ENCODE measurements around the gene RIC8B. TPM values are rescaled to one million over a fixed set of nuclear protein-coding genes. Genes with fewer than 3 reads are reported as not detected.
A peak's percentile ranks its signal among the peaks of the same experiment; 100 is the strongest.

RIC8B gene
- polyA plus RNA-seq, 3 donors = 2.7 to 3.8 (median 2.7) TPM

GRCh38 chr12:106889950-106890626 is 115.6 kb downstream of the RIC8B start:
- H3K27ac ChIP-seq (ENCODE audit: low read depth in 1 of 2, low read length in 2 of 2) = no peak overlapping the region
- H4K20me1 ChIP-seq (ENCODE audit: insufficient read depth, low read length) = peaks cover 4% of the 10 kb centered on the region
- no peak for DNase-seq
- peaks cover 0 to 14% (median 3%) of the 10 kb centered on the region in 7 donors for H3K9me3 Mint-ChIP-seq
- no peaks in the 10 kb centered on the region for H3K4me1 Mint-ChIP-seq
- H3K9me3 ChIP-seq (replicated peaks in 1 of 2; ENCODE audit: control insufficient read depth in 1 of 2, insufficient read depth in 1 of 2, low read length in 2 of 2) = peaks cover 0 to 26% of the 10 kb centered on the region in 2 donors
- H3K4me3 Mint-ChIP-seq = peak overlapping the region in 1 of 2 donors; percentile 82
- peaks cover 95 to 96% of the 10 kb centered on the region in 2 donors for H3K27me3 ChIP-seq (ENCODE audit: control insufficient read depth in 2 of 2, insufficient read depth in 2 of 2, low read length in 2 of 2)
- H3K9ac ChIP-seq (ENCODE audit: insufficient read depth, low read length, poor library complexity, severe bottlenecking) = no peak overlapping the region
- H3K4me1 ChIP-seq (ENCODE audit: control insufficient read depth in 1 of 2, insufficient read depth in 2 of 2, low read length in 2 of 2) = no peaks in the 10 kb centered on the region
- H3K27ac Mint-ChIP-seq = no peak overlapping the region
- H3K27me3 Mint-ChIP-seq (ENCODE audit: low read depth in 3 of 3) = peaks cover 85 to 92% (median 91%) of the 10 kb centered on the region in 3 donors
- no peak for TF ChIP-seq CTCF (IDR thresholded peaks at IDR 0.05)
- H3K79me2 ChIP-seq (ENCODE audit: insufficient read depth, low read length) = no peaks in the 10 kb centered on the region
- no peak overlapping the region for H3K4me2 ChIP-seq (replicated peaks; ENCODE audit: extremely low read depth, low read length, poor library complexity, severe bottlenecking)
- H3K36me3 Mint-ChIP-seq = peaks cover 34 to 44% of the 10 kb centered on the region in 2 donors
- H2AFZ ChIP-seq (ENCODE audit: insufficient read depth, low read depth, low read length, poor library complexity, severe bottlenecking) = no peak overlapping the region
- H3K4me3 ChIP-seq (replicated peaks in 1 of 3; ENCODE audit: low read depth in 2 of 3, low read length in 3 of 3) = no peak overlapping the region
- H3K36me3 ChIP-seq (replicated peaks in 1 of 2; ENCODE audit: control insufficient read depth in 1 of 2, insufficient read depth in 2 of 2, low read length in 2 of 2) = peaks cover 0 to 28% of the 10 kb centered on the region in 2 donors
- intact Hi-C loops (cut with micrococcal nuclease) = no loop called here
- WGBS (ENCODE audit: insufficient coverage) = 100% methylated on average over 2 of the region's 4 CpGs

GRCh38 chr12:106892075-106892474 is 117.6 kb downstream of the RIC8B start:
- Histone ChIP-seq H3K79me2 (ENCODE audit: insufficient read depth, low read length) (no peaks in the 10 kb centered on the region), H3K4me1 (ENCODE audit: control insufficient read depth in 1 of 2, insufficient read depth in 2 of 2, low read length in 2 of 2) (no peaks in the 10 kb centered on the region), H4K20me1 (ENCODE audit: insufficient read depth, low read length) (peaks cover 4% of the 10 kb centered on the region), H2AFZ (ENCODE audit: insufficient read depth, low read depth, low read length, poor library complexity, severe bottlenecking) (no peak overlapping the region), H3K4me2 (replicated peaks; ENCODE audit: extremely low read depth, low read length, poor library complexity, severe bottlenecking) (no peak overlapping the region), H3K27ac (ENCODE audit: low read depth in 1 of 2, low read length in 2 of 2) (no peak overlapping the region), H3K27me3 (ENCODE audit: control insufficient read depth in 2 of 2, insufficient read depth in 2 of 2, low read length in 2 of 2) (peaks cover 94 to 95% of the 10 kb centered on the region in 2 donors), H3K9me3 (replicated peaks in 1 of 2; ENCODE audit: control insufficient read depth in 1 of 2, insufficient read depth in 1 of 2, low read length in 2 of 2) (peaks cover 0 to 28% of the 10 kb centered on the region in 2 donors), H3K36me3 (replicated peaks in 1 of 2; ENCODE audit: control insufficient read depth in 1 of 2, insufficient read depth in 2 of 2, low read length in 2 of 2) (peaks cover 0 to 14% of the 10 kb centered on the region in 2 donors), H3K4me3 (replicated peaks in 1 of 3; ENCODE audit: low read depth in 2 of 3, low read length in 3 of 3) (no peak overlapping the region), H3K9ac (ENCODE audit: insufficient read depth, low read length, poor library complexity, severe bottlenecking) (no peak overlapping the region)
- Mint-ChIP-seq H3K9me3 (peaks cover 0 to 16% (median 4%) of the 10 kb centered on the region in 7 donors), H3K27me3 (ENCODE audit: low read depth in 3 of 3) (peaks cover 86 to 92% (median 90%) of the 10 kb centered on the region in 3 donors), H3K4me1 (no peaks in the 10 kb centered on the region), H3K36me3 (peaks cover 18 to 27% of the 10 kb centered on the region in 2 donors), H3K27ac (no peak overlapping the region), H3K4me3 (peak overlapping the region in 1 of 2 donors; percentile 50)
- no peak for DNase-seq
- intact Hi-C loops (cut with micrococcal nuclease) = no loop called here
- TF ChIP-seq CTCF (IDR thresholded peaks at IDR 0.05) = no peak
- no CpG with 5 or more reads among the region's 1 CpG for WGBS (ENCODE audit: insufficient coverage)

Data from CD14-positive monocyte (primary cell).